GM18508 (cell line): ENCODE data around the gene MPRIP.

ENCODE experiments used
- ATAC-seq: cut with Tn5 transposase; IDR thresholded peaks from one replicate; pipeline ENCODE4 v1.9.1; 2021; ENCODE audit warnings: moderate number of reproducible peaks; ENCODE audit not compliant: insufficient read depth, unreplicated experiment

Gene MPRIP

GRCh38 chr17:17027442-17028058 lies 14.7 kb upstream of the MPRIP start:
- ATAC-seq, result no peak

- no peak for ATAC-seq
Observed at GRCh38 chr17:17028059-17028877, 14.0 kb upstream of the MPRIP start.

GRCh38 chr17:17028878-17029535 lies 13.2 kb upstream of the MPRIP start:
- ATAC-seq, result no peak

- ATAC-seq, result no peak
Observed at GRCh38 chr17:17029938-17030337, 12.3 kb upstream of the MPRIP start.

GRCh38 chr17:17030515-17031211 lies 11.6 kb upstream of the MPRIP start:
- no peak for ATAC-seq

- ATAC-seq, result no peak
Observed at GRCh38 chr17:17032131-17032692, 10.0 kb upstream of the MPRIP start.

- ATAC-seq, result no peak
Observed at GRCh38 chr17:17033466-17033865, 8.8 kb upstream of the MPRIP start.

GRCh38 chr17:17034026-17034425 lies 8.2 kb upstream of the MPRIP start:
- ATAC-seq, result no peak

GRCh38 chr17:17034496-17035075 lies 7.7 kb upstream of the MPRIP start:
- no peak for ATAC-seq

GRCh38 chr17:17035490-17035889 lies 6.8 kb upstream of the MPRIP start:
- no peak for ATAC-seq

- ATAC-seq, result no peak
Observed at GRCh38 chr17:17035920-17036523, 6.2 kb upstream of the MPRIP start.

GRCh38 chr17:17036524-17036998 lies 5.7 kb upstream of the MPRIP start:
- ATAC-seq, result no peak

GRCh38 chr17:17039911-17040310 lies 2.3 kb upstream of the MPRIP start:
- no peak for ATAC-seq

- ATAC-seq, result no peak
Observed at GRCh38 chr17:17041018-17041521, 1.2 kb upstream of the MPRIP start.

GRCh38 chr17:17041571-17042383 lies 480 bp upstream of the MPRIP start:
- peak; percentile 70 for ATAC-seq

- no peak for ATAC-seq
Observed at GRCh38 chr17:17042851-17043460, 699 bp downstream of the MPRIP start.

GRCh38 chr17:17043461-17044271 lies 1.4 kb downstream of the MPRIP start:
- no peak for ATAC-seq
